ENCODE measurements around the gene BMPR2.
"Not testable (repeated sequence)": the region's sequence is repeated elsewhere in the genome, so short reads cannot be mapped to it uniquely, and the experiment has no call there.

Gene BMPR2

DNA sequence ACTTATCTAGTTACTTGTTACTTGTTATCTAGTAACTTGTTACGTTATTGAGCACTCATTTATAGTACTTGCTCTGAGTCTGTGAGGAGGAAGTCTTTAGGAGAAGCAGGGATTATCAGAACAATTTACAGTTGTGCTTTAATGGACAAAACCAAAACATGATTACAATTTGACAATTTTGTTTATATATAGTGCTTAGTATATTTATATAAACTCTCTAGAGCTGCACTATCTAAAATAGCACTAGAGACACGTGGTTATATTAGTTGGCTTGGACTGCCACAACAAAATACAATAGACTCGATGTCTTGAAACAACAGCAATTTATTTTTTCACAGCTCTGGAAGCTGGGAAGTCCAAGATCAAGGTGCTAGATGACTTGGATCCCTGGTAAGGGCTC is 78.4 kb downstream of the BMPR2 start:
- no peak for DNase-seq

DNA sequence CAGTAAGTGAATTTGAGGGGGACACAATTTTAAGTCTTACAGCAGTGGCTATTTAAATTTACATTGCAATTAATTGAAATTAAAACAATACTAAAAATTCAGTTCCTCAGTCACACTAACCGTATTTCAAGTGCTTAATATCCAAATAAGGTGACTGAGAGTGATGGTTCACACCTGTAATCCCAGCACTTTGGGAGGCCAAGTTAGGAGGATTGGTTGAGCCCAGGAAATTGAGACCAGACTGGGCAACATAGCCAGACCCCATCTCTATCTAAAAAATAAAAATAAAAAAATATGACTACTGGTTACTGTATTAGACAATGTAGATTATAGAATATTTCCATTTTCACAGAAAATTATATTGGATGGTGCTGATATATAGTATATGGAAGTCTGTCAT is 79.0 kb downstream of the BMPR2 start:
- DNase-seq, result no peak

DNA sequence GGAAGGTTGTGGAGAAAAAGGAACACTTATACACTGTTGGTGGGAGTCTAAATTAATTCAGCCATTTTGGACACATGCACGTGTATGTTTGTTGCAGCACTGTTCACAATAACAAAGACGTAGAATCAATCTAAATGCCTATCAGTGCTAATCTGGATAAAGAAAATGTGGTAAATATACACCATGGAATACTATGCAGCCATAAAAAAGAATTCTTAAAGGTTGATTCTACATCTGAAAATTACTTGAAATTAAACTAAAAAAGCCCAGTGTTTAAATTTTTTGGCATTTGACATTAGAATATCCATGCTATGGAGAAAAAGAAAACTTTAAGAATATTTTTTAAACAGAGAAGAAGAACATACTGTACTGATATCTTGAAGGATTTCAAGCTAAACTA is 84.0 kb downstream of the BMPR2 start:
- DNase-seq, result no peak

DNA sequence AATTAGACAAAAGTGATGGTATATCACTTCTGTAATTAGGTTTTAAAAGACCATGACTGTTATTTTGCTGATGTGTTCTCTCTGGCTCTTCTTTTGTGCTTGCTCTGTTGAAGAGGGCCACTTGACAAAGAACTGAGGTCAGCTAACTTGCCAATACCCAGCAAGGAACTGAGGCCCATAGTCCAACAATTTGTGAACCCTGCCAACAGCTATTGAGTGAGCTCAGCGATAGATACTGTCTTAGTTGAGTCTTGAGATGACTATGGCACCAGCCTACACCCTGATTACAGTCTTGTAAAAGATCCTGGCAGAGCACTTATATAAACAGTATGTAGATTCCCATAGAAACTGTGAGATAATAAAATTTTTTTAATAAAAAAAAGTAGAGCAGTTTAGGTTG is 103.0 kb downstream of the BMPR2 start:
- no peak for DNase-seq

DNA sequence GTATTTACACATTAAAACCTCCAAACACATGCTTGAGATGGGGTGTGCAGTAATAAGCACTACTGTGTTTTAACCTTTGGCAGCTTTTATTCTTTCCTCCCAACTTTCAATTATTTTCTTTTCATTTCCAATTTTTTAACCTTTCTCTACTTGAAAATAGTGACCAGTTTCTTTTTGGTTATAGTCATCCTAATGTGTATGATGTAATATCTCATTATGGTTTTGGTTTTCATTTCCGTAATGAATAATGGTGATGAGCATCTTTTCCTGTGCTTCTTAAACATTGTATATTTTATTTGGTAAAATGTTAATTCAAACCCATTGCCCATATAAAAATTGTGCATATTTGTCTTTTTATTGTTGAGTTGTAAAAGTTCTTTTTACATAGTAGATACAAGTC is 103.5 kb downstream of the BMPR2 start:
- no peak for DNase-seq

DNA sequence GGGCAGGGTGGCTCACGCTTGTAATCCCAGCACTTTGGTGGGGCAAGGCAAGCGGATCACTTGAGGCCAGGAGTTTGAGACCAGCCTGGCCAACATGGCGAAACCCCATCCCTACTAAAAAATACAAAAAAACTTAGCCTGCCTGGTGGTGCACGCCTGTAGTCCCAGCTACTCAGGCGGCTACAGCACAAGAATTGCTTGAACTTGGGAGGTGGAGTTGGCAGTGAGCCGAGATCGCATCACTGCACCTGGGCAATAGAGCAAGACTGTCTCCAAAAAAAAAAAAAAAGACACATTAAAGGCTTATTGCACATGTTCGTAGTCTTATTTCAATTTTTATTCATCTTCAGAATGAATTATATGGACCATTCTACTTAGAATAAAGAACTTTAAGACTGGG is 110.2 kb downstream of the BMPR2 start:
- no peak for DNase-seq

DNA sequence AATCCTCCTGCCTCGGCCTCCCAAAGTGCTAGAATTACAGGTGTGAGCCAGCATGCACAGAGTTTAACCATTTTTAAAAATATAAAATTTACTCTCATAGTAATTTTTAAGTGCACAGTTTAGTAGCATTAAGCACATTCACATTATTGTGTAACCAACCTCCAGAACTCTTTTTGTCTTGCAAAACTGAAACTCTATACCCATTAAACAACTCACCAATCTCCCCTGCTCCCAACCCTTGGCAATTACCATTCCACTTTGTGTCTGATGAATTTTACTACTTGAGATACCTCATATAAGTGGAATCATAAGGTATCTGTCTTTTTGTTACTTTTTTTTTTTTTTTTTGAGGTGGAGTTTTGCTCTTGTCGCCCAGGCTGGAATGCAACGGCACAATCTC is 112.5 kb downstream of the BMPR2 start:
- no peak for DNase-seq

DNA sequence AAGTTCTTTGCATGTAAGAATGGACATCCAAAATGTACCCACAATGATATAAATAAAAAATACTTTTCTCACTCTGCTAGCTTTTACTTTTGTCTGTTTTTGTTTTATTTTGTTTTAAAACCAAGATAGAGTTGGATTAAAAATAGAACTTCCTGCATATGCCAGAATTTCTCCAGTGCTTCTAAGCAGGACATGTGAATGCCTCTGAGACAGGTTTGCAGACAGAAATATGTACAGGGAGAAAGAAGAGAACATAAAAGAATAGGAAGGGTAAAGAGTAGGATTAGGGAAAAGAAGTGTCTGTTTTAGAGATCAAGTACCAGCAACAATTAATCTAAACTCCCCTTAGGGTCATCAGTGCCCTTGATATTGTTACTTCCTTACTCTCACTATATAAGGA is 114.4 kb downstream of the BMPR2 start:
- no peak for DNase-seq

DNA sequence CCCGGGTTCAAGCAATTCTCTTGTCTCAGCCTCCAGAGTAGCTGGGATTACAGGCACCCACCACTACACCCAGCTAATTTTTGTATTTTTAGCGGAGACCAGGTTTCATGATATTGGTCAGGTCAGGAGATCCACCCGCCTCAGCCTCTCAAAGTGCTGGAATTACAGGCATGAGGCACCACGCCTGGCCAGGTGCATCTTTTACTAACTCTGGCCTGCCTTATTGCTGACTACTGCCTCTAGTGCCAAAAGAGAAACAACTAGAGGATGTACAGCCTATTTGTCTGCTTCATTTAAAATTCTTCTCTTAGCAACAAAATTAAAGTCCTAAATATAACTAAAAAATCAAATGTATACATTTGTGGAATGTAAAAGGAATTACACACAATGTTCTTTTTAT is 115.4 kb downstream of the BMPR2 start:
- no peak for DNase-seq

DNA sequence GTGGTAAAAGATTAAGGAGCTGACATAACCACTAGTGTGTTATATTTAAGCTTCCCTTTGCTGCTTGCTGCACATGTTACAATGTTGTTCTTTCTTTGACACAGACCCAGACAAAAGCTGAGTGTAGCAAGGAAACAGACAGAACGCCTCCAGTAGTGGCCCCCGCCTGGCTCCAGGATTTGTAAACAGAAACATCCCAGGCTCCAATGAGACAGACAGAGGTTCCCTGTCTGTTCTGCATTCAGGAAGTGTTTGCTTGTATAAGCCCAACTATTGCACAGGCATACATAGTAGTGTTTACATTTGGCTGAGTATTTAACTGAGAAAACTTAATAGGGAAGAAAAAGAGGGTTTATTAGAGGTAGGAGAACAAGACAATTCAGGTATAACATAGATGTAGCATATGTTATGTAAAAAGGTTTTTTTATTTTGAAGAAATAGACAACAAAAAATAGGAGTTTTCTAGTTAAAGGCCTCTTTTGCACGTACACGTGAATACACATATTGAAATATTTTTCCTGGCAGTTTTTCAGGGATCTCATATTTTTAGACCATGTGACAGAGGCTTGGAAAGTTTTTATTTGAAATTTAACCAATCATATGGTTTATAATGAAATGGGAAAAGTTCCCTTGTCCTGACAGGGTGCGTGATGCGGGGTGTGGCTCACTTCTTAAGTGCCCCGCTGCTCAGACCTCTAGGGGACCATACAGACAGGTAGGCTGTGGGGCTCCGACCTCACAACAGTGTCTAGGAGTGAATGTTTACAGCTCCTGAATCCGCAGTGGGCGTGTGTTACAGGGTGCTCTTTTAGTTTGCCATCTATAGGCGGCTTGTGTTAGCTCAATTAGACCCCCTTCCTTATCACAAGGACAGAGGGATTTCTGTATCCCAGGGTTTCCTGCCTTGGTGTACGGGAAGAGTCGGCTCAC is 118.4 kb downstream of the BMPR2 start:
- peak; percentile 6 to 61 for DNase-seq

DNA sequence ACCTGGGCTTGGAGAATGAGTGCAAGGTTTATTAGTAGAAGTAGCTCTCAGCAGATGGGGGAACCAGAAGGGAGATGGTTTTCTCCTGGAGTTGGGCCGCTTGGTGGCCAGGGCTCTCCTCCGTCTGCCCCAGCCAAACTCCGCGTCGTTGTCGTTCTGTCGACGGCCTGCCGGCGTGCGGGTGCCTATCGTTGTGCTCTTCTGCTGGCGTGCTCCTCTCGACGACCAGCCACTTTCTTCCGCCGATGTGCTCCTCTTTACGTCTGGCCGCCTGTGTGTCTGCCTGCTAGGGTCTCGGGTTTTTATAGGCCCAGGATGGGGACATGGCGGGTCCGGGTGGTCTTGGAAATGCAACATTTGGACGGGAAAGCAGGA is 119.1 kb downstream of the BMPR2 start:
- DNase-seq, result no peak

DNA sequence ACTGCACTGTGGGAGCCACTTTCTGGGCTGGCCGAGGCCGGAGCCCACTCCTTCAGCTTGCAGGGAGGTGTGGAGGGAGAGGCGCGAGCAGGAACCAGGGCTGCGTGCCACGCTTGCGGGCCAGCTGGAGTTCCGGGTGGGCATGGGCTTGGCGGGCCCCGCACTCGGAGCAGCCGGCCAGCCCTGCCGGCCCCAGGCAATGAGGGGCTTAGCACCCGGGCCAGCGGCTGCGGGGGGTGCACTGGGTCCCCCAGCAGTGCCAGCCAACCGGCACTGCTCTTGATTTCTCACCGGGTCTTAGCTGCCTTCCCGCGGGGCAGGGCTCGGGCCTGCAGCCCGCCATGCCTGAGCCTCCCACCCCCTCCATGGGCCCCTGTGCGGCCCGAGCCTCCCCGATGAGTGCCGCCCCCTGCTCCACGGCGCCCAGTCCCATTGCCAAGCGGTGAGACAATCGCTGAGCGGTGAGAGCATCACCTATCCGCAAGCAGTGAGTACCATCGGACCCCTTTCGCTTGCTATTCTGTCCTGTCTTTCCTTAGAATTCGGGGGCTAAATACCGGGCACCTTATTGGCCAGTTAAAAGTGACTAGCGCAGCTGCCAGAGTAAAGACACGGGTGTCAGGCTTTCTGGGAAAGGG is 120.8 kb downstream of the BMPR2 start:
- DNase-seq, result not testable (repeated sequence)

DNA sequence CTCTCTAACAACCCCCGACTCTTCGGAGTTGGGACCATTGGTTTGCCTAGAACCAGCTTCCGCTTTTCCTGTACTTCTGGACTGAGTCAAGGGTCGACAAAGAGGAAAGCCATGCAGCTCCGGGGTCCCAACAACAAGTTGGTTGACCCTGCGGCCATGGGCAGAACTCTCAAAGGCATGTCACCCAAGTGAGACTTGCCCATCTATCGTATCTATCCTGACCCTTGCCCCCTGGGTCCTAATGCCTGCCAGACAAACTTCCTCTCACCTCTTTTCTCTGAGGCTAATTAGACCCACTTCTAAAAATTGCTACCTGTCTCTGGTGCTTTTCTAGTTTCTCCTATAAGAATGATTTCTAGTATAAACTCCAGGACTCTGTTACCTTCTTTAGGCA is 121.3 kb downstream of the BMPR2 start:
- not testable (repeated sequence) for DNase-seq

DNA sequence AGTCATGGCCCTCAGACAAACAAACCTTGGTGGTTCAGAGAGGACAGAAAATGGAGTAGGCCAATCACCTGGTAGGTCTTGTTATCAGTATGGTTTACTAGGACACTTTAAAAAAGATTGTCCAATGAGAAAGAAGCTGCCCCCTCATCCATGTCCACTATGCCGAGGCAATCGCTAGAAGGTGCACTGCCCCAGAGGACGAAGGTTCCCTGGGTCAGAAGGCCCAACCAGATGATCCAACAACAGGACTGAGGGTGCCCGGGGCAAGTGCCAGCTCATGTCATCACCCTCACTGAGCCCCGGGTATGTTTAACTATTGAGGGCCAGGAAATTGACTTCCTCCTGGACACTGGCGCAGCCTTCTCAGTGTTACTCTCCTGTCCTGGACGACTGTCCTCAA is 123.7 kb downstream of the BMPR2 start:
- DNase-seq, result not testable (repeated sequence)

DNA sequence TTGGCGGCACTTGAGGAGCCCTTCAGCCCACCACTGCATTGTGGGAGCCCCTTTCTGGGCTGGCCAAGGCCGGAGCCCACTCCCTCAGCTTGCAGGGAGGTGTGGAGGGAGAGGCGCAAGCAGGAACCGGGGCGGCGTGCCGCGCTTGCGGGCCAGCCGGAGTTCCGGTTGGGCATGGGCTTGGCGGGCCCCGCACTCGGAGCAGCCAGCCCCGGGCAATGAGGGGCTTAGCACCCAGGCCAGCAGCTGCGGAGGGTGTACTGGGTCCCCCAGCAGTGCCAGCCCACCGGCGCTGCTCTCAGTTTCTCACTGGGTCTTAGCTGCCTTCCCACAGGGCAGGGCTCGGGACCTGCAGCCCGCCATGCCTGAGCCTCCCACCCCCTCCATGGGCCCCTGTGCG is 127.1 kb downstream of the BMPR2 start:
- not testable (repeated sequence) for DNase-seq

DNA sequence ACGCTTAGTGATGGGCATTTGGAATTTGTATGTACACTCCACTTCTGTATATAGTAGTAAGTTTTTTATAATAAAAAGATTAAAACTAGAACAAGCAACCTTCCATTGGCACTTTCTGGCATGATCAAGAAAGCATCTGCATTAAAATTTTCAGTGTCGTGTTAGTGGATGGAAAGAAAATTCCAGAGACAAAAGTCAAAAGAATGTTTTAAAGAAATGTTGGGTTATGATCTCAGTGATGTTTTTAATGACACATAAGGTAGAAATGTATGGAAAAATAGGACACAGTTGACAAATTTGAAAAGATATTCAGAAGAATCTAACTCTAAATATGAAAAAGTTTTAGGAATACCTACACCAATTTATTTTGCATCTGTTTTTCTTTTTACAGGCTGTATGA is 132.6 kb downstream of the BMPR2 start:
- DNase-seq, result no peak

DNA sequence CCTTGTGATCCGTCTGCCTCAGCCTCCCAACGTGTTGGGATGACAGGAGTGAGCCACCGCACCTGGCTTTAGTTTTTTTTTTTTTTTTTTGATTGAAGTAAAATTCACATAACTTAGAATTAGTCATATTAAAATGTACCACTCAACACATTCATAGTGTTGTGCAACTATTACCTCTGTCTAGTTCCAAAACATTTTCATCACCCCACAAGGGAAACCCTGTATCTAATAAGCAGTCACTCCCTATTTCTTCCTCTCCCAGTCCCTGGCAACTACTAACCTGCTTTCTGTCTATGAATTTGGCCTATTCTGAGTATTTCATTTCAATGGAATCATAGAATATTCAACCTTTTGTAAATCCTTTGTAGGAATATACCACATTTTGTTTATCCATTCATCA is 134.8 kb downstream of the BMPR2 start:
- no peak for DNase-seq

DNA sequence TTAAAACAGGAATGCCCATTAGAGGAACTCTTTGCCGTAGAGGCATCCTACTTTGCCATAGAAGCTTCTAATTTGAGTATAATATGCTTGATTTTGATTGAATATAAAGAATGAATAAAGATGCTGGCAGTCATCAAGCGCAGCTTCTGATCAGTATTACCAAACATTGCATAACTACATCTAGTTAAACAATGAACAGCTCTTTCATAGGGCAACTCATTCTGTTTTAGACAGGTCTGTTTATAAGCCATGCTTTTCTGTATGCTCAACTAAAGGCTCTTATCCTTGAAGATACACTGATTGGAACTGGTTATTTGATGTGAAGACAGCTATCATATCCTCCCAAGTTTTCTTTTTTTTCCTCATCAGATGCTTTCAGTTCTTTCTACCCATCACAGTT is 136.0 kb downstream of the BMPR2 start:
- no peak for DNase-seq

DNA sequence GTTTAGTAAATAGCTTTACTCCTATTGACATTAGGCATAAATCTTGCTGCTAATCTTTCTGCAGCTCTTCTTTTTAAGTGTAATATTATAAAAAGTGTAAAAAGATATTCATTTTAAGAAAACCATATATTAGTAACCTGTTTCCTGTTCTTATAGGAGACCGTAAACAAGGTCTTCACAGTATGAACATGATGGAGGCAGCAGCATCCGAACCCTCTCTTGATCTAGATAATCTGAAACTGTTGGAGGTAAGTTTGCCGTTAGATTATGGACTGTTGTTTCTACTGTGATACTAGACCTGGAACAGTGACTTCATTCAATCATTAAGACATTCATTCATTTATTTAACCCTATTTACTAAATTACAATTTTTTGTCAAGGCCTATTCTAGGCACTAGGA is 138.6 kb downstream of the BMPR2 start:
- DNase-seq, result no peak

DNA sequence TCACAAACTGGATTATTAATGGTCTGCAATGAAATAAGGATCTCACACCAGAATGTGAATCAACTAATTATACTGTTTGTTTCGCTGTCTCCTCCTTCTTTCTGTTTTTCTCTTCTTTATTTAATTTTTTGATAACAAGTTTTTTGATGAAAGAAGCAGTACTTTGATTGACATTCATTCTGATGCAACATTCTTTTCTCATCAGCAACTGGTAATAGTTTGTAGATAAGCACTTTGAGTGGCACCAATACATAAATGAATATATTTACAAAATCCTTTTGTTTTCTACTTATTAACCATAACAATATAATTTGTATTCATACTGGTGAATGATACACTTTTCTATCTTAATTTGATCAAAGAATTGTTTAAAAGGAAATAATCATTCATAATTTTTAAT is 143.3 kb downstream of the BMPR2 start:
- DNase-seq, result no peak

DNA sequence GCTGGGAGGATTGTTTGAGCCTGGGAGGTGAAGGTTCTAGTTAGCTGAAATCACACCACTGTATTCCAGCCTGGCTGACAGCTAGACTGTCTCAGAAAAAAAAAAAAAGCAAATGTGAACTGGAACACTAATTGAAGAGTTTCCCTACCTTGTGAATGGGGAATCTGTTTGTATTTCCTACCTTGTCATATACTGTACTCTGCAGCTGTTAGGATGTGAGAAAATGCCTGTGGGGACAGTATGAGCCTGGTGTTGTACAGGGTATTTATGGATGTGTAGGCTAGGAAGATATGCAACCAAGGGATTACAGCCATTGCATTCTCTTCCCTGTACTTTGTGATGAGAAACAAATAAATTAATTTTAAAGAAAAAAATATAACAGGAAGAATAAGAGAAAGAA is 145.3 kb downstream of the BMPR2 start:
- DNase-seq, result no peak

DNA sequence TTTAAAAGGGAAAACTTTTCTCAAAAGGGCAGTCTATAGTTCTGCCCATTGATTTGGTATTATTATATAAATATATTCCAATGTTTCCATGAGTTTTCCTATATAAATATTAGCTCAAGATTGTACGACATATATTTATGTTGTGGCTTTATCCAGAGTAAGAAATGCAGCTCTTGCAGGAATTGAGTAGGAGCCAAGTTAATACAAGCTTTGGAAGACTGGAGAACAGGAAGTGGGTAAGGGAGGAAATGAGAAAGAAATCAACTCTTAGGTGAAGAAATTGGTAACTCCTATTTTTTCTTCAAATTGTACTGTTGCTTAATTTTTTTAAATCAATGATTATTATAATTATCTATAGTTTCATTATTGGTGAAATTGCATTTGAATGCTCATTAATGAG is 153.3 kb downstream of the BMPR2 start:
- DNase-seq, result no peak

DNA sequence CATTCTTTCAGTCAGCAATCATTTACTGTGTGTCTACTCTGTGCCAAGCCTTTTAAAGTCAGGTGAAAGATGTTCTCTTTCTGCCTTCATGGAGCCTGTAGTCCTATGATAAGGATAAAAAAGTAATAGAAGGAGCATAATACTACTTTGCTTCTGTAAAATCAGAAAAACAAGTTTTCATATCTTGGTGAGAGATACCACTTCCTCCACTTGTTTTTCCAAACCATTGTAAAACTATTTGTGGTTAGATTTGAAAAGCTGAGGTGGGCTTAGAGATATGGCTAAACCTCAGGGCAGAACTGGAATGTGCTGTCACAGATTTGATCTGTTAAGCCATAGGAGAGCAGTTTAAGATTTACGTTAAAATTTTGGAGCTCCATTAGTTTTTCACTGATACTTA is 153.9 kb downstream of the BMPR2 start:
- no peak for DNase-seq

DNA sequence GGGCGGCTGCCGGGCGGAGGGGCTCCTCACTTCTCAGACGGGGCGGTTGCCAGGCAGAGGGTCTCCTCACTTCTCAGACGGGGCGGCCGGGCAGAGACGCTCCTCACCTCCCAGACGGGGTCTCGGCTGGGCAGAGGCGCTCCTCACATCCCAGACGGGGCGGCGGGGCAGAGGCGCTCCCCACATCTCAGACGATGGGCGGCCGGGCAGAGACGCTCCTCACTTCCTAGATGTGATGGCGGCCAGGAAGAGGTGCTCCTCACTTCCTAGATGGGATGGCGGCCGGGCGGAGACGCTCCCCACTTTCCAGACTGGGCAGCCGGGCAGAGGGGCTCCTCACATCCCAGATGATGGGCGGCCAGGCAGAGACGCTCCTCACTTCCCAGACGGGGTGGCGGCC is 159.2 kb downstream of the BMPR2 start:
- DNase-seq, result not testable (repeated sequence)

DNA sequence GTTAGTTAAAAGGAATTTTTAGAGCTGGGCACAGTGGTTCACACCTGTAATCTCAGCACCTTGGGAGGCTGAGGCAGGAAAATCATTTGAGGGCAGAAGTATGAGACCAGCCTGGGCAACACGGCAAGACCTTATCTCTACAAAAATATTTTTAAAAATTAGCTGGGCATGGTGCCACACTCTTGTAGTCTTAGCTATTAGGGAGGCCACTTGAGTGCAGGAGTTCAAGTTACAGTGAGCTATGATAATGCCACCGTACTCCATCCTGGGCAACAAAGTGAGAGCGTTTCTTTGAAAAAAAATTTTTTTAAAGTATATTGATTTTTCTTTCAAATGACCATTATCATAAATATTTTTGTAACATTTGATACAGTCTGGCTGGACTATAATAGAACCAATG is 165.0 kb downstream of the BMPR2 start:
- DNase-seq, result no peak
